WI38 (cell line): ENCODE measurements around the gene L3MBTL3.
"Not testable (repeated sequence)": the region's sequence is repeated elsewhere in the genome, so short reads cannot be mapped to it uniquely, and the experiment has no call there.

ENCODE experiments used
- H3K4me3 ChIP-seq: 2 replicates; pipeline ENCODE4 v1.5.1; 2011; ENCODE audit warnings: low read depth, mild to moderate bottlenecking, control low read depth, low read length
- CTCF ChIP-seq: IDR thresholded peaks from 2 replicates; pipeline ENCODE4 v1.5.1; 2012; ENCODE audit warnings: low read depth, mild to moderate bottlenecking, control low read depth, low read length

Gene L3MBTL3

GRCh38 chr6:130136798-130137197 is 118.4 kb downstream of the L3MBTL3 start:
- H3K4me3 ChIP-seq, result no peak overlapping the region
- TF ChIP-seq CTCF, result no peak

- H3K4me3 ChIP-seq, result no peak overlapping the region
- TF ChIP-seq CTCF, result no peak
These were observed 119.9 kb downstream of the L3MBTL3 start for GRCh38 chr6:130138116-130138908.

GRCh38 chr6:130138909-130139242 is 120.5 kb downstream of the L3MBTL3 start:
- no peak overlapping the region for H3K4me3 ChIP-seq
- no peak for TF ChIP-seq CTCF

- no peak overlapping the region for H3K4me3 ChIP-seq
- no peak for TF ChIP-seq CTCF
These were observed 121.7 kb downstream of the L3MBTL3 start for GRCh38 chr6:130140084-130140483.

GRCh38 chr6:130143709-130144108 is 125.3 kb downstream of the L3MBTL3 start:
- TF ChIP-seq CTCF, result no peak
- H3K4me3 ChIP-seq, result no peak overlapping the region

DNA sequence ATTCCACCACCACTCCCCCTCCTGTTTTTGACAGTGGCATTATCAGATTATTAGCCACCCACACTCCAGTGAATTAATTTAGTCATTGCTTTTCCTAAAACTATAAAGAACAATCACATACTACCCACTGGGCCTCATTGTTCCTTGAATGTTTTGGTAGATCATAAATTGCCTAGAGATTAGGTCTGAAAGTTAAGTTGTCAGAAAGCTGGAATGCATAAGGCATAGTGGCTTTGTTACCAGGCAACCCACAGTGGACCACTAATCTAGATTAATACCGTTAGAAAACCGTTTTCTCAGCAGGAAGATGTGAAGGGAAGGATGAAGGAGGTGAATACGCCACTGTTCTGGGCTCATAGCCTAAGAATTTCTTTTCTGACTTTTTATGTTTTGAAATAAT is 128.7 kb downstream of the L3MBTL3 start:
- TF ChIP-seq CTCF, result no peak
- H3K4me3 ChIP-seq, result no peak overlapping the region

- H3K4me3 ChIP-seq, result no peak overlapping the region
- peak; percentile 9; the same call in 1 of the 2 replicates for TF ChIP-seq CTCF
These were observed 129.8 kb downstream of the L3MBTL3 start for GRCh38 chr6:130148181-130148580.

GRCh38 chr6:130149016-130149415 is 130.6 kb downstream of the L3MBTL3 start:
- H3K4me3 ChIP-seq, result not testable (repeated sequence)
